A549 treated with DMSO at 1 μM for 4 hours (cell line): Measurements from ENCODE around the gene JPT2. TPM values are rescaled to one million over a fixed set of nuclear protein-coding genes. Genes with fewer than 3 reads are reported as not detected.

Experiments used
- total RNA-seq: library from RNA; stranded (reverse); fragments of 200-300 nt; extraction: Qiagen RNA extraction; gene quantifications from 5 replicates; pipeline ENCODE4 v1.2.3, GENCODE V29; 2022; ENCODE audit warnings: low read depth

Gene JPT2
- total RNA-seq, result 169 to 207 TPM (median 182 TPM) in 5 replicates

DNA sequence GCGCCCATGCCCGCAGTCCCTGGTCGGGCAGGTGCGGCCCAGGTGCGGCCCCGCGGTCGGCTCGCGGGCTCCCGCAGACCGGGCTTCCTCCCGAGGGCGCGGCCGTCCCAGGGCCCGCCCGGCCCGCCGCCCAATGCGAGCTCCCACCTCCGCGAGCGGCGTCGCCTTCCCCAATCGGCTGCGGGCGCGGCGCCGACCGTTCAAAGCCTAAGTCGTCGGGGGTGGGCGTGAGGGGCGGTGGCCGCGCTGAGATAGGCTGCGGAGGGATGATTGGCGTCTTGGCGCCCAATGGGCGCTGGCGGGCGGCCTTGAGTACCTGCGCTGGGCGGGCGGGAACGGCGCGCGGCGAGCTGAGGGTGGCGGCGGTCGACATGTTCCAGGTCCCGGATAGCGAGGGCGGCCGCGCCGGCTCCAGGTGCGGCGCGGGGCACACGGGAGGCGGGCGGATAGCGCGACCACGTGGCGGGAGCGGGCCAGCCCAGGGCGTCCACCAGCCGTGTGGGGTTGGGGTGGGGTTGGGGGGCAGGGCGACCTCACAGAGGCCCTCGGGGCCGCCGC lies at the start of gene JPT2:
Gene JPT2 (plus strand): TSS at position 338 of the 558 bp plus-strand sequence. CDS start 34 bp downstream, at position 372.

GRCh38 chr16:1705688-1706385 lies 27.8 kb downstream of the JPT2 start, which contains the start of gene MAPK8IP3:
Gene MAPK8IP3, plus strand, starts transcription at chr16:1706195. Its CDS starts 145 bp downstream, at chr16:1706340.

Other genes with a start within 250 kb of the JPT2 start
- not detected in 5 replicates for gene PERCC1, start 247.2 kb upstream of the JPT2 start, total RNA-seq
- 0.09 to 0.57 TPM (median 0.28 TPM) in 5 replicates for gene CCDC154, start 233.7 kb upstream of the JPT2 start, total RNA-seq
- 56.1 to 84.3 TPM (median 77.2 TPM) in 5 replicates for gene CLCN7, start 203.3 kb upstream of the JPT2 start, total RNA-seq
- gene PTX4, start 189.3 kb upstream of the JPT2 start, total RNA-seq, result not detected in 5 replicates
- 33.6 to 43.6 TPM (median 41.1 TPM) in 5 replicates for gene TELO2, start 184.9 kb upstream of the JPT2 start, total RNA-seq
- not detected in 5 replicates for gene TMEM204, start 144.6 kb upstream of the JPT2 start, total RNA-seq
- 8.2 to 9.3 TPM (median 9.3 TPM) in 5 replicates for gene IFT140, start 66.2 kb upstream of the JPT2 start, total RNA-seq
- gene CRAMP1, start 65.9 kb upstream of the JPT2 start, total RNA-seq, result 14.1 to 18.6 TPM (median 16.7 TPM) in 5 replicates
- 36.1 to 58.0 TPM (median 52.2 TPM) in 5 replicates for gene MAPK8IP3, start 27.9 kb downstream of the JPT2 start, total RNA-seq
- 29.4 to 60.4 TPM (median 53.3 TPM) in 5 replicates for gene NME3, start 93.3 kb downstream of the JPT2 start, total RNA-seq
- 5.4 to 12.9 TPM (median 9.9 TPM) in 5 replicates for gene EME2, start 94.5 kb downstream of the JPT2 start, total RNA-seq
- gene MRPS34, start 94.9 kb downstream of the JPT2 start, total RNA-seq, result 163 to 261 TPM (median 224 TPM) in 5 replicates
- gene SPSB3, start 104.3 kb downstream of the JPT2 start, total RNA-seq, result 16.1 to 25.3 TPM (median 22.5 TPM) in 5 replicates
- gene NUBP2, start 104.7 kb downstream of the JPT2 start, total RNA-seq, result 56.7 to 88.8 TPM (median 76.9 TPM) in 5 replicates
- 0.07 to 0.13 TPM in 2 of 5 replicates, not detected in the others for gene IGFALS, start 115.4 kb downstream of the JPT2 start, total RNA-seq
- 57.8 to 69.7 TPM (median 62.0 TPM) in 5 replicates for gene HAGH, start 148.5 kb downstream of the JPT2 start, total RNA-seq
- 42.2 to 49.6 TPM (median 45.3 TPM) in 5 replicates for gene FAHD1, start 148.9 kb downstream of the JPT2 start, total RNA-seq
- 1.9 to 2.4 TPM (median 2.1 TPM) in 5 replicates for gene MEIOB, start 193.9 kb downstream of the JPT2 start, total RNA-seq
- 1.9 to 3.9 TPM (median 3.1 TPM) in 5 replicates for gene HS3ST6, start 240.1 kb downstream of the JPT2 start, total RNA-seq